Suprapubic skin (tissue), 4 donors: ENCODE measurements around the gene CELF4.

Experiments used
- CTCF ChIP-seq, 2 donors: fragments of 200-600 bp in 1 of 2; fragments of 450-650 bp in 1 of 2; sonication (generic) in 1 of 2; IDR thresholded peaks; one replicate each; pipeline ENCODE4 v1.5.1; 2016 to 2019; ENCODE audit warnings: antibody characterized with exemption in 2 of 2, mild to moderate bottlenecking in 1 of 2, moderate library complexity in 1 of 2
- EP300 ChIP-seq: sonication (generic); formaldehyde crosslinking; IDR thresholded peaks from one replicate; pipeline ENCODE4 v1.6.1; 2017; ENCODE audit warnings: antibody characterized with exemption
- POLR2A ChIP-seq, 2 donors: fragments of 450-650 bp; IDR thresholded peaks; one replicate each; pipeline ENCODE4 v1.6.1; 2017; ENCODE audit warnings: antibody characterized with exemption in 2 of 2, mild to moderate bottlenecking in 2 of 2, moderate library complexity in 2 of 2
- POLR2AphosphoS5 ChIP-seq, 3 donors: sonication (generic); formaldehyde crosslinking; IDR thresholded peaks; one replicate each; pipeline ENCODE4 v1.6.1; 2017; ENCODE audit warnings: antibody characterized with exemption in 3 of 3

GRCh38 chr18:37604032-37604431 lies 38.4 kb upstream of the CELF4 start:
- TF ChIP-seq CTCF (IDR thresholded peaks at IDR 0.05): no peak
- TF ChIP-seq POLR2A (IDR thresholded peaks at IDR 0.05): no peak
- TF ChIP-seq POLR2AphosphoS5 (IDR thresholded peaks at IDR 0.05): no peak
- TF ChIP-seq EP300: no peak
